HepG2 (cell line): ENCODE results near the gene ANXA2.

ENCODE experiments used
- AFF4 ChIP-seq: sonication (generic); formaldehyde crosslinking; IDR thresholded peaks from 2 replicates; pipeline ENCODE4 v1.4.0; 2020; ENCODE audit warnings: missing genetic modification reagents
- HMGXB4 ChIP-seq, 2 experiments: sonication (generic) in 1 of 2; formaldehyde crosslinking in 1 of 2; IDR thresholded peaks; 2 replicates each; pipeline versions ENCODE4 v1.4.0 to v1.6.1; 2018 to 2020; ENCODE audit warnings: missing genetic modification reagents in 2 of 2, borderline replicate concordance in 1 of 2, low read depth in 1 of 2, mild to moderate bottlenecking in 1 of 2, missing biosample characterization in 1 of 2
- POLR2A ChIP-seq, 2 experiments: IDR thresholded peaks; 2 replicates each; pipeline ENCODE4 v1.6.1; 2011; ENCODE audit warnings: low read depth in 2 of 2, low read length in 2 of 2, mild to moderate bottlenecking in 1 of 2, moderate library complexity in 1 of 2; ENCODE audit not compliant: insufficient read depth in 1 of 2
- SIN3B ChIP-seq: fragments of 150-350 bp; IDR thresholded peaks from 2 replicates; pipeline ENCODE4 v1.6.1; 2014; ENCODE audit warnings: low read length
- USF2 ChIP-seq, 2 experiments: sonication (generic) in 1 of 2; formaldehyde crosslinking in 1 of 2; IDR thresholded peaks; 2 replicates each; pipeline versions ENCODE4 v1.5.1 to v1.6.1; 2011 to 2020; ENCODE audit warnings: borderline replicate concordance in 1 of 2, low read depth in 1 of 2, low read length in 1 of 2, mild to moderate bottlenecking in 1 of 2, missing genetic modification reagents in 1 of 2, moderate library complexity in 1 of 2
- ZNF567 ChIP-seq: sonication (generic); formaldehyde crosslinking; IDR thresholded peaks from 2 replicates; pipeline ENCODE4 v1.8.1; 2023; ENCODE audit warnings: mild to moderate bottlenecking, missing genetic modification reagents, borderline replicate concordance

GRCh38 chr15:60428935-60429334, 31.1 kb upstream of the ANXA2 start:
- TF ChIP-seq SIN3B (no peak), ZNF567 (no peak), AFF4 (CRISPR knock-in tag) (no peak), POLR2A (IDR thresholded peaks at IDR 0.05; ENCODE audit: insufficient read depth in 1 of 2, low read depth in 2 of 2, low read length in 2 of 2) (no peak), HMGXB4 (CRISPR knock-in tag; IDR thresholded peaks at IDR 0.05; ENCODE audit: borderline replicate concordance in 1 of 2, low read depth in 1 of 2) (no peak), USF2 (IDR thresholded peaks at IDR 0.05; ENCODE audit: low read depth, low read length) (no peak), USF2 (CRISPR knock-in tag; IDR thresholded peaks at IDR 0.05; ENCODE audit: borderline replicate concordance) (no peak)
